ENCODE data around the gene MYO18A. TPM values are rescaled to one million over a fixed set of nuclear protein-coding genes. Genes with fewer than 3 reads are reported as not detected.

The MYO18A gene
- total RNA-seq, 1 donor, result 39.8 TPM

GRCh38 chr17:29110372-29110757 lies 69.8 kb downstream of the MYO18A start:
- Histone ChIP-seq H3K27ac (ENCODE audit: low read depth, low read length) (no peak overlapping the region), H3K4me1 (ENCODE audit: insufficient read depth, low read length) (peaks cover 24% of the 10 kb centered on the region), H3K4me3 (ENCODE audit: insufficient read depth, low read length) (no peak overlapping the region), H3K79me2 (ENCODE audit: insufficient read depth, low read length) (no peaks in the 10 kb centered on the region), H3K36me3 (ENCODE audit: insufficient read depth, low read length) (peaks cover 33% of the 10 kb centered on the region), H3K4me2 (ENCODE audit: insufficient read depth, low read length) (no peak overlapping the region), H3K27me3 (ENCODE audit: insufficient read depth, low read length) (no peaks in the 10 kb centered on the region), H2AFZ (ENCODE audit: low read length) (no peak overlapping the region), H3K9me3 (ENCODE audit: low read depth, low read length) (no peaks in the 10 kb centered on the region), H4K20me1 (ENCODE audit: insufficient read depth, low read length) (peaks cover 22% of the 10 kb centered on the region)
- no peak for TF ChIP-seq CTCF (IDR thresholded peaks at IDR 0.05; ENCODE audit: extremely low read depth, low read depth, low read length)
- peak; percentile 11 for DNase-seq (ENCODE audit: insufficient read length, low spot score, missing footprints)

GRCh38 chr17:29109477-29110371 lies 70.5 kb downstream of the MYO18A start:
- no peaks in the 10 kb centered on the region for H3K79me2 ChIP-seq (ENCODE audit: insufficient read depth, low read length)
- H3K4me2 ChIP-seq (ENCODE audit: insufficient read depth, low read length), result no peak overlapping the region
- no peaks in the 10 kb centered on the region for H3K27me3 ChIP-seq (ENCODE audit: insufficient read depth, low read length)
- peaks cover 24% of the 10 kb centered on the region for H3K4me1 ChIP-seq (ENCODE audit: insufficient read depth, low read length)
- no peaks in the 10 kb centered on the region for H3K9me3 ChIP-seq (ENCODE audit: low read depth, low read length)
- H2AFZ ChIP-seq (ENCODE audit: low read length), result no peak overlapping the region
- peaks cover 37% of the 10 kb centered on the region for H3K36me3 ChIP-seq (ENCODE audit: insufficient read depth, low read length)
- peaks cover 22% of the 10 kb centered on the region for H4K20me1 ChIP-seq (ENCODE audit: insufficient read depth, low read length)
- no peak overlapping the region for H3K4me3 ChIP-seq (ENCODE audit: insufficient read depth, low read length)
- no peak for DNase-seq (ENCODE audit: insufficient read length, low spot score, missing footprints)
- TF ChIP-seq CTCF (IDR thresholded peaks at IDR 0.05; ENCODE audit: extremely low read depth, low read depth, low read length), result no peak
- no peak overlapping the region for H3K27ac ChIP-seq (ENCODE audit: low read depth, low read length)

- no peak overlapping the region for H2AFZ ChIP-seq (ENCODE audit: low read length)
- peaks cover 24% of the 10 kb centered on the region for H3K4me1 ChIP-seq (ENCODE audit: insufficient read depth, low read length)
- no peak overlapping the region for H3K4me3 ChIP-seq (ENCODE audit: insufficient read depth, low read length)
- H4K20me1 ChIP-seq (ENCODE audit: insufficient read depth, low read length), result peaks cover 22% of the 10 kb centered on the region
- no peaks in the 10 kb centered on the region for H3K9me3 ChIP-seq (ENCODE audit: low read depth, low read length)
- no peak for DNase-seq (ENCODE audit: insufficient read length, low spot score, missing footprints)
- no peak overlapping the region for H3K27ac ChIP-seq (ENCODE audit: low read depth, low read length)
- no peak overlapping the region for H3K4me2 ChIP-seq (ENCODE audit: insufficient read depth, low read length)
- no peaks in the 10 kb centered on the region for H3K27me3 ChIP-seq (ENCODE audit: insufficient read depth, low read length)
- H3K36me3 ChIP-seq (ENCODE audit: insufficient read depth, low read length), result peaks cover 37% of the 10 kb centered on the region
- H3K79me2 ChIP-seq (ENCODE audit: insufficient read depth, low read length), result no peaks in the 10 kb centered on the region
- TF ChIP-seq CTCF (IDR thresholded peaks at IDR 0.05; ENCODE audit: extremely low read depth, low read depth, low read length), result no peak
Measured at GRCh38 chr17:29108823-29109476, 71.2 kb downstream of the MYO18A start.

Data from osteoblast (primary cell).